Lower lobe of right lung (tissue), 2 donors: ENCODE data around the gene CAPN6. TPM values are rescaled to one million over a fixed set of nuclear protein-coding genes. Genes with fewer than 3 reads are reported as not detected.

ENCODE experiments used
- ATAC-seq, 2 donors: fragments of 200-7000 bp; cut with Tn5 transposase; one replicate each; pipeline ENCODE4 v1.9.1; 2020 to 2022; ENCODE audit warnings: mild to moderate bottlenecking in 2 of 2, moderate library complexity in 2 of 2
- DNase-seq: peaks from one replicate; pipeline ENCODE4 v3.0.0-alpha.2; 2020
- H3K27ac ChIP-seq: fragments of 200-600 bp; one replicate; pipeline ENCODE4 v1.8.0; 2022
- H3K27me3 ChIP-seq: fragments of 200-600 bp; one replicate; pipeline ENCODE4 v1.8.0; 2022; ENCODE audit warnings: low read depth
- H3K36me3 ChIP-seq: fragments of 200-600 bp; one replicate; pipeline ENCODE4 v1.8.0; 2022; ENCODE audit warnings: mild to moderate bottlenecking
- H3K4me1 ChIP-seq: fragments of 200-600 bp; one replicate; pipeline ENCODE4 v1.8.0; 2022
- H3K4me3 ChIP-seq: fragments of 200-600 bp; one replicate; pipeline ENCODE4 v1.8.0; 2022; ENCODE audit warnings: mild to moderate bottlenecking
- H3K9me3 ChIP-seq: fragments of 200-600 bp; one replicate; pipeline ENCODE4 v1.8.0; 2022
- CTCF ChIP-seq: fragments of 200-600 bp; IDR thresholded peaks from one replicate; pipeline ENCODE4 v1.8.0; 2022; ENCODE audit warnings: antibody characterized with exemption, mild to moderate bottlenecking
- intact Hi-C: fragments of 100-400 bp; cut with DNase I; formaldehyde crosslinking; loops from one replicate; pipeline ENCODE4 v1.11.0; 2022
- total RNA-seq: library from RNA; stranded (reverse); fragmentation: NEBNext Ultra II Directional; extraction: Animal tissue kit (Norgen Biotek cat#: 25700); gene quantifications from one replicate; pipeline ENCODE4 v1.2.1, GENCODE V29; 2021
- donor health status: DM: no; HTN: yes; CAD: no; lungs with severe emphysema.

Gene CAPN6
- total RNA-seq, 1 donor from 2014 or later, result not detected

- Histone ChIP-seq H3K4me3 (no peak overlapping the region), H3K36me3 (no peaks in the 10 kb centered on the region), H3K27ac (no peak overlapping the region), H3K4me1 (no peaks in the 10 kb centered on the region), H3K27me3 (no peaks in the 10 kb centered on the region), H3K9me3 (no peaks in the 10 kb centered on the region)
- TF ChIP-seq CTCF, result no peak
- intact Hi-C loops, result no loop called here
- ATAC-seq (no peak), DNase-seq (no peak)
Measured at GRCh38 chrX:111200327-111200726, 70.0 kb downstream of the CAPN6 start.

GRCh38 chrX:111199505-111199904 lies 70.8 kb downstream of the CAPN6 start:
- Histone ChIP-seq H3K9me3 (no peaks in the 10 kb centered on the region), H3K4me3 (no peak overlapping the region), H3K4me1 (no peaks in the 10 kb centered on the region), H3K27me3 (no peaks in the 10 kb centered on the region), H3K27ac (no peak overlapping the region), H3K36me3 (no peaks in the 10 kb centered on the region)
- DNase-seq (no peak), ATAC-seq (no peak)
- intact Hi-C loops, result no loop called here
- no peak for TF ChIP-seq CTCF

Other genes with a start within 250 kb of the CAPN6 start
- 1.4 TPM for gene PAK3, start 174.3 kb downstream of the CAPN6 start, total RNA-seq
- not detected for gene DCX, start 141.7 kb upstream of the CAPN6 start, total RNA-seq
- gene SERTM2, start 241.2 kb upstream of the CAPN6 start, total RNA-seq, result 0.09 TPM